ENCODE data around the gene CEP170B. TPM values are rescaled to one million over a fixed set of nuclear protein-coding genes. Genes with fewer than 3 reads are reported as not detected.

The CEP170B gene
- total and polyA plus RNA-seq, 4 donors, result 1.5 to 10.9 (median 6.7) TPM

DNA sequence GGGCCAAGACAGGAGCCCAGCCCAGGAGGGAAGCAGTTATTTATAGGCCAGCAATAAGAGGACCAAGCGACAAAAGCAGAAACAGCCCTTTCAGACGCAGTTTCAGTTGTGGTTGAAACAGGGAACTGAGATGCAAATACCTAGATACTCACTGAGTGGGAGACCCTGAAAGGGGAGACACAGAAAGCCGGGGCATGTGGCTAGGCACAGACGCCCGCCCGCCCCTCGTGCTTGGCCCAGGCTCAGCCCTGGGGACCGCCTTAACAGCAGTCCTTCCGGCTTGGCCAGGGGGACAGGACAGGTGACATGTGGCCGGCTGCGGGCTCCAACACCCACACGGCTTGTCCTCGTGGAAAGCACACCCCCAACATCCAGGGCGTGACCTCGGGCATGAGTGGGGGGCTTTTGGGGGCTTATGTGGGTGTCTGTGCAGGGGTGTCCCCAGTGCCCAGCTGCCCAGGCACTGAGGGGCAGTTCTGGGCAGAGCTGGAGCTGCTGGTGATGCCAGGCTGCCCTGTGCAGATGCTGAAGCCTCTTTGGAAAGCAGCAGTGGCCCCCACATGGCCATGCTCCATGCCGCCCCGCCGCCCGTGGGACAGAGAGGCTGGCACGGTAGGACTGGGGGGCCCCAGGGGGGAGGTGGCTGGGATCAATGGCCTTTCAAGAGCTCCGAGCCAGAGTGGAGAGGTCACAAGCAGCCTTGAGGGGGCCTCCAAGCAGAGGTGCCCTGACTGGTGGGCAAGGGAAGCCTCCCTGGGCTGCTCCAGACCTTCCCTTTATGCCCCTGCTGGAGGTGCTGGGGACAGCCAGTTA is 61.8 kb downstream of the CEP170B start (continued):
- TF ChIP-seq CTCF (IDR thresholded peaks at IDR 0.05; ENCODE audit: low read depth, low read length, missing input control), result no peak
- TF ChIP-seq GABPA (IDR thresholded peaks at IDR 0.05 in 1 of 2, conservative IDR thresholded peaks at IDR 0.05 in 1 of 2), result no peak
- no peak for TF ChIP-seq FOXA1 (IDR thresholded peaks at IDR 0.05)
- TF ChIP-seq YY1 (IDR thresholded peaks at IDR 0.05), result no peak
- TF ChIP-seq RAD21 (IDR thresholded peaks at IDR 0.05), result no peak

GRCh38 chr14:104927432-104927816 is 62.4 kb downstream of the CEP170B start:
- Histone ChIP-seq H3K27me3 (ENCODE audit: control insufficient read depth in 4 of 4, insufficient read depth in 4 of 4, low read length in 3 of 4) (peaks cover 0 to 2% (median 0%) of the 10 kb centered on the region in 4 donors), H3K9ac (ENCODE audit: low read depth in 1 of 2, low read length in 2 of 2) (no peak overlapping the region), H3K27ac (ENCODE audit: low read depth in 1 of 2, low read length in 2 of 2) (no peak overlapping the region), H3K4me3 (ENCODE audit: low read depth in 1 of 3, low read length in 3 of 3) (no peak overlapping the region), H3K4me1 (ENCODE audit: control insufficient read depth in 4 of 4, insufficient read depth in 4 of 4, low read length in 3 of 4) (no peaks in the 10 kb centered on the region), H3K36me3 (ENCODE audit: control insufficient read depth in 4 of 4, insufficient read depth in 3 of 4, low read depth in 1 of 4, low read length in 3 of 4) (no peaks in the 10 kb centered on the region), H3K9me3 (ENCODE audit: control insufficient read depth in 4 of 4, low read length in 3 of 4) (peaks cover 0 to 4% (median 0%) of the 10 kb centered on the region in 4 donors)
- DNase-seq (ENCODE audit: low spot score), result no peak
- WGBS, result 63% methylated on average over 10 of the region's 10 CpGs
- TF ChIP-seq HNF4G (IDR thresholded peaks at IDR 0.05), result no peak
- no peak for TF ChIP-seq RXRA (IDR thresholded peaks at IDR 0.05)
- TF ChIP-seq JUND (IDR thresholded peaks at IDR 0.05), result no peak
- TF ChIP-seq, protein P1, sequence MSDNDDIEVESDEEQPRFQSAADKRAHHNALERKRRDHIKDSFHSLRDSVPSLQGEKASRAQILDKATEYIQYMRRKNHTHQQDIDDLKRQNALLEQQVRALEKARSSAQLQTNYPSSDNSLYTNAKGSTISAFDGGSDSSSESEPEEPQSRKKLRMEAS (IDR thresholded peaks at IDR 0.05), result no peak
- TF ChIP-seq ZBTB33 (IDR thresholded peaks at IDR 0.05), result no peak
- TF ChIP-seq NR2F2 (IDR thresholded peaks at IDR 0.05), result no peak
- no peak for TF ChIP-seq GABPA (IDR thresholded peaks at IDR 0.05 in 1 of 2, conservative IDR thresholded peaks at IDR 0.05 in 1 of 2)
- no peak for TF ChIP-seq SP1 (IDR thresholded peaks at IDR 0.05)
- TF ChIP-seq RAD21 (IDR thresholded peaks at IDR 0.05), result no peak
- TF ChIP-seq FOXA2 (IDR thresholded peaks at IDR 0.05), result no peak
- no peak for TF ChIP-seq EGR1 (IDR thresholded peaks at IDR 0.05; ENCODE audit: low read depth in 2 of 2)
- no peak for TF ChIP-seq ATF3 (IDR thresholded peaks at IDR 0.05)
- no peak for TF ChIP-seq CTCF (IDR thresholded peaks at IDR 0.05; ENCODE audit: low read depth, low read length, missing input control)
- TF ChIP-seq HNF4A (conservative IDR thresholded peaks at IDR 0.05), result no peak
- TF ChIP-seq TAF1 (conservative IDR thresholded peaks at IDR 0.05), result no peak
- no peak for TF ChIP-seq FOXA1 (IDR thresholded peaks at IDR 0.05)
- TF ChIP-seq, protein P2, sequence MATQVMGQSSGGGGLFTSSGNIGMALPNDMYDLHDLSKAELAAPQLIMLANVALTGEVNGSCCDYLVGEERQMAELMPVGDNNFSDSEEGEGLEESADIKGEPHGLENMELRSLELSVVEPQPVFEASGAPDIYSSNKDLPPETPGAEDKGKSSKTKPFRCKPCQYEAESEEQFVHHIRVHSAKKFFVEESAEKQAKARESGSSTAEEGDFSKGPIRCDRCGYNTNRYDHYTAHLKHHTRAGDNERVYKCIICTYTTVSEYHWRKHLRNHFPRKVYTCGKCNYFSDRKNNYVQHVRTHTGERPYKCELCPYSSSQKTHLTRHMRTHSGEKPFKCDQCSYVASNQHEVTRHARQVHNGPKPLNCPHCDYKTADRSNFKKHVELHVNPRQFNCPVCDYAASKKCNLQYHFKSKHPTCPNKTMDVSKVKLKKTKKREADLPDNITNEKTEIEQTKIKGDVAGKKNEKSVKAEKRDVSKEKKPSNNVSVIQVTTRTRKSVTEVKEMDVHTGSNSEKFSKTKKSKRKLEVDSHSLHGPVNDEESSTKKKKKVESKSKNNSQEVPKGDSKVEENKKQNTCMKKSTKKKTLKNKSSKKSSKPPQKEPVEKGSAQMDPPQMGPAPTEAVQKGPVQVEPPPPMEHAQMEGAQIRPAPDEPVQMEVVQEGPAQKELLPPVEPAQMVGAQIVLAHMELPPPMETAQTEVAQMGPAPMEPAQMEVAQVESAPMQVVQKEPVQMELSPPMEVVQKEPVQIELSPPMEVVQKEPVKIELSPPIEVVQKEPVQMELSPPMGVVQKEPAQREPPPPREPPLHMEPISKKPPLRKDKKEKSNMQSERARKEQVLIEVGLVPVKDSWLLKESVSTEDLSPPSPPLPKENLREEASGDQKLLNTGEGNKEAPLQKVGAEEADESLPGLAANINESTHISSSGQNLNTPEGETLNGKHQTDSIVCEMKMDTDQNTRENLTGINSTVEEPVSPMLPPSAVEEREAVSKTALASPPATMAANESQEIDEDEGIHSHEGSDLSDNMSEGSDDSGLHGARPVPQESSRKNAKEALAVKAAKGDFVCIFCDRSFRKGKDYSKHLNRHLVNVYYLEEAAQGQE (IDR thresholded peaks at IDR 0.05), result no peak
- no peak for TF ChIP-seq YY1 (IDR thresholded peaks at IDR 0.05)
